RKO (cell line): ENCODE results near the gene GRIK4.

Experiments
- DNase-seq: peaks from one replicate; pipeline ENCODE4 v3.0.0-alpha.2; 2016; ENCODE audit warnings: low spot score

The GRIK4 gene

DNA sequence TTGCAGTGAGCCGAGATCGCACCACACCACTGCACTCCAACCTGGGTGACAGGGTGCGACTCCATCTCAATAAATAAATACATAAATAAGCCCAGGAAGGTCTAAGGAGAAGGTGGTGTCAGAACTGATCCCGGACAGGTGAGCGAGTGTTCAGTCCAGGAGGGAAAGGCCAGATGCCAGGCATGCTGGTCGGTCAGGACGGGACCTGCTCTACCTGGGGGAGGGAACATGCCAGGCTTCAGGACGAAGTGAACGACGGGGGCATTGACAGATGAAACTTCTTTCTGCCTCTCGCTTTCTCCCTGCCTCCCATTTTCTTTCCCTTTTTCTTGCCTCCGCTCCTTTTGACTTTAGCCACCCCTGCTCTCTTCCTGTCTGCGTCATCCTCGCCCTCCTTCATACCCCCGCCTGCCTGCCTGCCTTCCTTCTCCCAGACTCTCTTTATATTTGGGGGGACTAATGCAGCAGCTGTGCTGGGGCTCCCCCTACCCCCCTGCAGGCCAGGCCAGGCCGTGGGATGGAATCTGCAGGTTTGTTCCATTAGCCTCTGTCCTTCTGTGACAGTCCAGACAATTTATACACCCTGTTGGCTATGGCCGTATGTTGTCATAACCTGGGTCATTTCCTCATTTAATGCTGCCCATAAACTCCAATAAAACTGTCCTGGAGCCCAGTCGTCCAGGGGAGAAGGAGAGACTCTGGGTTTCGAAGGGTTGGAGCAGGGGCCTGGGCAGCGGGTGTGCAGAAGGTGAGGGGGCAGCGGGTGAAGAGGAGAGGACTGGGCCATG is 303.2 kb downstream of the GRIK4 start:
- no peak for DNase-seq

DNA sequence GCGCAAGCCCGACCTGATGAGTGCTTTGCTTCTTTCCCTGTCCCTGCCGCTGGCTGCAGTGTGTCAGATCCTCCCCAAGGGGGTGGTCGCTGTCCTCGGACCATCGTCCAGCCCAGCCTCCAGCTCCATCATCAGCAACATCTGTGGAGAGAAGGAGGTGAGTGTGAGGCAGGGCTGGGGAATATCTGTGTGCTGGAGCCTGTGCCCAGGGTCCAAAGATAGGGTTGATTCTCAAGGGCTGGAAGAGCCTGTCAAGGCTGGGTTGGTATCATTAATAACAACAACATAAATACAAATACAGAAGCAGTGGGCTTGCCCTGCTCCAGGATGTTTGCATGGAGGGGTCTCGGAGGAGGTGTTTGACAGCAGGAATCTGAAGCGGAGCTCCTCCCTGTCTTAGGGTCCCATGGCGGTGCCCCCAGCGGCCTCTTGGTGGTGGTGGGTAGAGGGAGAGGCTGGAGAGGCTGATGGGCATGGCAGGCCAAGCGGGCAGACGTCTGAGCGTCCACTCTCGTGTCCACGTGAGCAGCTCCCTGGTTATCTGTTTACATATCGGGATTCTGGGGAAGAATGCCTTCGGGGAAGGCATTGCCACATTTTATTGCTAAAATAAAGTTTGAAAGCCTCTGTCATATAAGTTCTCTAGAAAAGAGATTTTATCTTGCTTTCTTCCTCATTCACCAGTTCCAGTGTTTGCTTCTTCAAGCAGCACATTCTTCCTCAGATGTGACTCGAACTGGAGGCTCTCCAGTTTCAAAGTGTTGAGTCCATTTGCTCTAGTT is 304.0 kb downstream of the GRIK4 start:
- no peak for DNase-seq

DNA sequence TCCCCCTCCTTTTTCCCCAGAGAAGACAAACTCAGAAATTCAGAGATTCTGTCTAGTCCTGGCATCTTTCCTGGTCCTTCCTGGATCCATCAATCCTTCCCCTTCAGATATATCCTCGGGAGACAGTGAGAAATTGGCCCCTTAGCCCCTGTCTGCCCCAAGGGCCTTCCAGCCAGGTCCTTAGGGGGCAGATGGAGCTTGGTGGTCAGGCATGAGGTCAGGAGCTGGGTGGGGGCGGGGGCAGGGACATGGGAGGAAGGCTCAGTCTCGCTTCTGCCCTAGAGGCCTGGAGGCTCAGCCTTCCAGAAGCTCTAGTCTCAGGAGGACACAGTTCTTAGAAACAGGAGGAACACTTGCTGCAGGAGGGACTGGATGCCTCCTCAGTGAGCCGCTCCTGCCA is 304.6 kb downstream of the GRIK4 start:
- no peak for DNase-seq

DNA sequence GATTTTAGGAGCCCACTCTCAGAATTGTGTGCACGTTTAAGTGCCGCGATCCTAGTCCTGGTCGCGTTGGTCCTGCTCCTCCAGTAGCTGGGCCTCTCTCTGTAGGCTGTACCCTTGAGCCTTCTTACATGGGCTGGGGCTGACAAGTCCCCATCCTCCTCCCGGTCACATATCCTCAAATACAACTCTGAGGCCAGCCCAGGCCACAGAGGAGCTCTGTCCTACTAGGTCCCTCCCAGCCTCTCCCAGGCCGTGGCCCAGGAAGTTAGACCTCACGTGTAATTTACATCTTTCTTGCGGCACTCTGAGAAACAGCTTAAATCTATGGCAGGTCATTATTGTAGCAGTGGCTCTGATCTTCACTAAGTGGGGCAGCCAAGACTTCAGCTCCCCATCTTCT is 305.2 kb downstream of the GRIK4 start:
- DNase-seq = no peak

DNA sequence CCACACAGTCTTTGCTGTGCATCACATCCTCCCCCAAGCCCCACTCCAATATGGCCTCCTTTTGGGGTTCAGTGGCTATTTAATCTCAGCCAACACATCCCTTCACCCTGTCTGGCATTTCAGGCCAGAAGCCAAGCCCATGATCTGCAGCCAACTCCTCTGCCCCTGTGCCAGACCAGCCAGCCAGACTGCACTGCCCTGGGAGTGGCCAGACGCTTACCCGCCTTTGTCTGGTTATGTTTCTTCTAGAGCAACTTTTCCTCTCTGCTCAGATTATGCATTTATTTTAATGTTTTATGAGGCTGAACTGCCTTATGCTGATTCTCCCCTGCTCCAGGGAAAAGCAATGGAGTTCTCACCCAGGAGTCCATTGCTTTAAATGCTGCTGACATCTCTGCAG is 305.6 kb downstream of the GRIK4 start:
- DNase-seq = no peak

DNA sequence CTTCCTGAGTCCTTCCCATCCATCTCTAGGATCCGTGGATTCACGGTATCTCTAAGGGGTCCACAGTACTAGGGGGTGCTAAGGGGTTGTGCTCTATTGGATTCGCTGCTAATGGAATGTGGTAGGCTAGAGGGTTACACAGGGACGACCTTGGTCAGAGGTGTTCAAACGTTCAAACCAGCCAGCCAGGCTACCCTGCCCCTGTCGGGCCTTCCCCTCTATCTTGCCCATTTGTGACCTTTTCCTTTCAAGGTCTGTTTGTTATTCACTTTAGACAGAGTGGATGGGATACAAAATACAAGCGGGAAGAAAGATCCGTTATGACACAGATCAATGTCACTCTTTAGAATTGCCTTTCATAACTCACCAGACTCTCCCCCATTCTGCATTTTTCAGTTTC is 306.5 kb downstream of the GRIK4 start:
- no peak for DNase-seq

DNA sequence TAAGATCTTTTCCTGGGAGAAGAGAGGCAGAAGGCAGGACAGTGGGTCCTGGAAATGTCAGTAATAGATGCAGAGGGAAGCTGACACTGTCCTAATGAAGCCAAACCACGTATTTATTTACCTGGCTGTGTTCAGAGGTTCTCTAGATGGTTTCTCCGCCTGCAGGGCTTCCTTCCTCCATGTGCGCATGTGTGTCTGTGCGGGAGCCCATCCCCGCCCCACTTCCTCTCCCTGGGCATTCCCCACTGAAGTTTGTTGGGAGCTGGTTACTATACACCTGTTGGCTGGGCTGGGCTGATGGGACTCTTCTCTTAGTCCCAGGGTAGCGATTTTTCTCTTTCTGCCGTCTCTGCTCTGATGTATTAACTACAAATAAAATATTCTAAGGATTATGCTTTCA is 307.5 kb downstream of the GRIK4 start:
- DNase-seq = no peak

DNA sequence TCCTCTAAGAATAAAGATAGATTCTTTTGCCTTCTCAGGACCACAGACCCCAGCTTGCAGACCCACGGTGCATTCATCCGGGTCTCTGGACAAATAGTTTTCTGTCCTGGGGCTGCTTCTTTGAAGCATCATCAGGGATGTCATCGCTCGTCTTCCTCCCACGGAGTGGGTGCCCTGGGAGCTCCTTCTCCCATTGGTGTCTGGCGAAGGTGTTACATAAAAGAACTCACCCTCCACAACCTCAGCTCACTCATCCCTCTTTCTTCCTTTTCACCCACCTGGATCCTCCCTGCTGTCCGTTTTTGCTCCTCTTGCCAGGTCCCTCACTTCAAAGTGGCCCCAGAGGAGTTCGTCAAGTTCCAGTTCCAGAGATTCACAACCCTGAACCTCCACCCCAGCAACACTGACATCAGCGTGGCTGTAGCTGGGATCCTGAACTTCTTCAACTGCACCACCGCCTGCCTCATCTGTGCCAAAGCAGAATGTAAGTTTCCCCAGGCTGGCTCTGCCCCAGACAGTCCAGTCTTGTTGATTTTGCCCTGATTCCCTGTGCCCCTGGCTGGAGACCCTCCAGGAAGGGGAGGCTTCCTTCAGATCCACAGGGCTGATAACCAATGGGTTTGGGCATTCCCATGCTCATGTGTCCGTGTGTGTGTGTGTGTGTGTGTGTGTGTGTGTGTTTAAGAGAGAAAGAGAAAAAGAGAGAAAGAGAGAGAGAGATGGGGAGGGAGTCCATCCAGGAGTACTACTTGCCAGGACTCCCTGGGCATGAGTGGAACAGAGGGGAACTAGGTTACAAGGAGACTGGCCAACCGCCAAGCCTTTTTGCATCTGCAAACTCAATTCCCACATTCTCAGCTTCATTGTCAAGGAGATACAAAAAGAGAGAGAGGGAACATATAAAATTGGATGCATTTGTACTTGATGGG is 308.2 kb downstream of the GRIK4 start:
- no peak for DNase-seq

DNA sequence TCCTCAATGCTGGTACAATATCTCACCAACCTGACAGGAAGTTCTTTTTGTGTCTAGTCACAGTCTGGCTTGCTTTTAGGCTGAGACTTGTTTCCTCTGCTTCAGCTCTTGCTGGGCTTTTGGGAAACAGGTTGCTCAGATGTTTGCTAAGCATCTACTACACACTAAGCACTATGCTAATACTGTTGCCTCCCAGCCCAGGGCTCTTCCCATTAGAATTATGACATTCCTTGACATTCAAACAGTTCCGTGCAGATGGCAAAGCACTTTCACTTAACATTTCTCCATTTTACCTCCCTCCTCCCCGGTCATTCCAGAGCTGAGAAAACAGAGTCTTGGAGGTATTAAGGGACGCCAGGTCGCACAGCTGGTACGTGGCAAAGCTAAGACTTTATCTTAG is 311.6 kb downstream of the GRIK4 start:
- DNase-seq = no peak

DNA sequence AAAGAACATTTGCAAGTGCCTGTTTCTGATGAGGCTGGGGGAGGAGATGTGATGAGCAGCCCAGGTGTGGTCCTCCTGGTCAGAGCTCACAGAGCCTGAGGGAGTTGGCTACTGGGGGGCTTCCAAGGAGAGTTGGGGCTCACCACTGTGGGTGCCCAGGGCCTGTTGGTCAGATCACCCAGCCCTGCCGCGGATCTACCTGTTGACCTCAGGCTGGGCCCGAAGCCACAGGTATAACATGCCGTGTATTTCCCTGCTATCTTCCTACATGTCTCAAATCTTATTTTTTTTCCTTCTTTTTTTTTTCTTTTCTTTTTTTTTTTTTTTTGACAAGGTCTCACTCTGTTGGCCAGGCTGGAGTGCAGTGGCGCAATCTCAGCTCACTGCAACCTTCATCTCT is 312.7 kb downstream of the GRIK4 start:
- no peak for DNase-seq

DNA sequence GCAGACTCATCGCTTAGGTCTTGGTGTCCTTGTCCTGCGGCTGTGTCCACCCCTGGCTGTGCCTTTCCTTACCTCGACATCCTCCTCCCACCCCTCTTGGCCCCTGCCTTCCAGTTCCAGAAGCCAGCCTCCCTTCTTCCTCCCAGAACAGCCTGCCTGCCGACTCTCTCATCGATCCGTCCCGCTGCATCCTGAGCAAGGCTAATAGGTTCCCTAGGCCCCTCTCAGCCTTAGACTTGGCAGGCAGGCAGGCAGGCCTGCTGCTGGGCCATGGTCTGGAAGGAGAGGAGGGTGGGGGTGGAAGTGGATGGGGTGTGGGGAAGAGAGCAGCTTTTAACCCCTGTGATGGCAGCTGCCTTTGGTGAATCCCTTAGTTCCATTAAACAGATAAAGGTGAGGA is 315.6 kb downstream of the GRIK4 start:
- DNase-seq = no peak

DNA sequence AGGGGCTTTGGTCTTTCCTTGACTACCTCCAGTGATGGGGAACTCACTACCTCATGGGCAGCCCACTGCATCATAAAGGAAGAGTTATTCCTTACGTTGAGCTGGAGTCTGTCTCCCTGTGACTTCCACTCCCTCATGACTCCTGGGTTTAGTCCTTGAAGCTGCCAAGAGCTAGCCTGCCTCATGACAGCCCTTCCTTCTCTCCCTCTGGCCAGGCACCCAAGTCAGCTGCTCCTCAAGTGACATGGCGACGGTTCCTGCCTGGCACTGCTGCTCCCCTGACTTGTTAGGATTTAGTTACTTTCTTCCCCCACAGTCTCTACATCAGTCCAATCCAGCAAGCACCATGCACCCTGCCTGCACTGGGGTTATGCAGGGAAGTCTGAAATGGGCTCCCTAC is 316.3 kb downstream of the GRIK4 start:
- no peak for DNase-seq

DNA sequence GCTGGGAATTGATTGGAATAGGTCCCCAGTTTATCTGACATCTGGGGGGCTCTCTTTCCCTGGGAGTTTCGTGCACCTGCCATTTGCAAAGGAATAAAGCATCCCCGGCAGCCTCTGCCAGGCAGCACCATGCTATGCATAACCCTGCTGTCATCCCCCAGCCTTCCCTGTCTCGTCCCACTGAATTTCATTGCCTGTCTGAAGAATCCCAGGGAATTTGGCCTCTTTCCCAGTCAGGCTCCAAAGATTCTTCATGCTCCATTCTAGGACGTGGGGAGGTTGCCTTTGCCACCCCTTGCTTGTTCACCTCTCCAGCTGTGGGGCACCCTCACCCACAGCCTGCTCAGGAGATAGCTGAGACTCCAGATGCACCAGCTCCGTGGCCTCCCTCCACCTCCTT is 317.3 kb downstream of the GRIK4 start:
- DNase-seq = no peak

DNA sequence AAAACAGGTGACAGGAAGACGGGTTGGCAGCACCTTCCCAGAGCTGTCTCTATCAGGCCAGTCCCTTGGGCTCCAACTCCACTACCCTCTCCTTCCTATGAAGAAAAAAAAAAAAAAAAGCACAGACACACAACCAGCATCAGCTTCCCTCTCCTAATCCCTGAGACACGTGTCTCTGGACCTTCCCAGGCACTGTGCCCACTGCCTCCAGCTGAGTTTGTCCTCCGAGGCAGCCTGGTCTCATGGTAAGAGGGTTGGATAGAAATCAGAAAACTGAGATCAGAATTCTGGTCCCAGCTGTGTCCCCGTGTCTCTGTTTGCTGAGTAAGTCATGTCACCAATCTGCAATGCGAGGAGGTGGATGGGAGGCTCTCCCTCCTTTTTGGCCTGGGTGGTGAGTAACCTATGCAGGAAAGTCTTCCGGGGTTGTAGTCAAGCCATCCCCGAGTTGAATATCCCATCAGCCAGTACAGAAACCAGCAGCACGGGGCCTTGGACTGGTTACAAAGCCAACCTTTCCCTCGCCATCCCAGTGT is 318.6 kb downstream of the GRIK4 start:
- no peak for DNase-seq

DNA sequence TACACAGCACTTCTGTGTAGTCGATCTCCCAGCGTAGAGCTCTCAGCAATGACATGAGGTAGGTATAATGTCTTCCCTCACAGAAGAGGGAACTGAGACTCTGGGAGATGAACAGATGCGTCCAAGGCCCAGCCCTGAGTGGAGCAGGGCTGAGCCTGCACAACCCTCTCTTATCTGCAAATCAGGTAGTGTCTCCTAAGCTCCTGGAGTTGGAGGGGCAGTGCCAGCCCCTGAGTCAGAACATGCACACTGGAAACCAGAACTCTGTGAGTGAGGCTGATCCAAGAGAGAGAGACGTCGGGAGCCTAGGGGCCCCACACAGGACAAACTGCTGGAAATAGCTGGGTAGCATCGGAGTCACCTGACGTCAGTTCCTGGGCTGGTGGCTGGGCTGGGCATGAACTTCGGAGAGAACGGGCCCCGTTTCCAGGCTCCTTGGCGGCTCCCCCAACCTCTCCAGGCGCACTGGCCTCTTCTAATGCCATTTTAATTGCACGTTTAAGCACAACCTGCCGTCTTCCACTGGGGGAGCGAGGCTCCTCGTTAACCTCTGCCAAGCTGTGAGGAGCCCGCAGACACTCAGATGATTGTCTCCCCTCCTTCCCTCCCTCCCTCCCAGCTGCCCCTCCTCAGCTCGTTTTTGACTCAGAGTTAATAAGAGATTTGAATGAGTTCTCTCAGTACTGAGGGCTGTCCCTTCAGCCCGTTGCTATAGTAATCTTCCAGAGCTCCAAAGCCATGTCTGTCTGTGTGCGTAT is 321.1 kb downstream of the GRIK4 start:
- DNase-seq = no peak

DNA sequence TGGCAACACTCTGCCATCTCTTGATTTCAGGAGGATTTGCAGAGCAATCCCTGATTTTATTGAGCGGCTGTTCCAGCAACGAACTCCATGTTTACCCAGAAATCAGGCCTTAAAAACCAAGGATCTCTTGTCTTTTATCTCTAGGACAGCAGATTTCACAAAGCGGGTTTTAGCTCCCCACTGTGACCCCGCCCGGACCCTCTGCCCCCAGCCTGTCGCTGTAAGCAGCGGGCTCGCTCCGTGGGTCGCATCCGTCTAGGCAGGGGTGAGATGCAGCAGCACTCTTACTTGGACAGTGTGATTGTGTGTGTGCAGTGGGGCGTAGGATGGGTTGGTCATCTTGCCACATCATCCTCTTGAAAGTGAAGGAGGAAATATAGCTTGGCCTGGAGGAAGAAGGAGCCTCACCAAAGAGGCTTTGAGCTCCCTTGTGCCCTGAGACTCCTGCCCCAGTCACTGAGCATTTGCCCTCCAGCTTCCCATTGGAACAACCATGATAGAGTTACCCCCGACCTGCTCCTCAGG is 323.2 kb downstream of the GRIK4 start:
- no peak for DNase-seq

DNA sequence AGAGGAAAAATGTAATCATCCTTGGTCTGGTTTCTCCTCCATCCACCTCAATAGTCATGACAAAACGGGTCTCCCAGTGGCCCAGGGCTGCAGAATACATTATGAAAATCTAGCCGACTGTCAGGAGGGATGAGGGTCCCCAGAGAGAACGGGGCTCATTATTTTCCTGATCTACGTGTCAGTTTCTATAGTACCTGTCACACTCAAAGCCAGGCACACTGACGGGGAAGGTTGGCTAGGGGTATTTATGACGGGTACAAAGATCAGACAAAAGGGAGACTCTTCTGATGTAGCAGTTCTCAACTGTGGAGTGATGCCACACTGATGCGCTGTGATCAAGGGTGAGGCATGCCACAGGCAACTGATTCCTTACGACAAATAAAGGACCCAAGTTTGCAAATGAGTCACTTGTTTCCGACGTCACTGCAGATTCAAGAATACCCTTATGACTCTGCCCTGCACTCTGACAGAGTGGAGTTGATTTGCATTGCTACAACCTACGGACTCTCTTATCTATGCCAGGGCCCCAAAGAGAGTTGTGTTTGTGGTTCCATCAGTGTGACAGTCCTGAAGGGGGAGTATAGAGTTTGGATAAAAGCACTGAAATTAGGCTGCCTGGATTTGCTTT is 324.2 kb downstream of the GRIK4 start:
- DNase-seq = peak; percentile 72

DNA sequence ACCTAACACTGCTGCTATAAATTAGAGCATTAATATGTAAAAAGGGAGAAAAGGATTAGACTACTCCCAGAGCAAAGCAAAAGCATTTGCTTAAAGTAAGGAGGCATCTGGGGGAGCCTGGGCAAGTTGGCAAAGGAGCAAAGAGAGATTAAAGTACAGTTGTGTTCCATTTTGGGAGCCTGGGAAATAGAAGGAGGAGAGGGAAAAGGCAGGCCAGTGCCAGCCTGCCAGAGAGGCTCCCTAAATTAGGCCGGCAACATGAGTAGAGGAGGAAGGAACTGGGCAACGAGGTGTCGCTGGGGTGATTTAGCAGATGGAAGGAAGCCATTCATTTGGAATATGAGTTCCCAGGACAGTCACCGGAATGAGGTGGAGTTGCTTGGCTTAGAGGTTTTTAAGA is 326.1 kb downstream of the GRIK4 start:
- no peak for DNase-seq

DNA sequence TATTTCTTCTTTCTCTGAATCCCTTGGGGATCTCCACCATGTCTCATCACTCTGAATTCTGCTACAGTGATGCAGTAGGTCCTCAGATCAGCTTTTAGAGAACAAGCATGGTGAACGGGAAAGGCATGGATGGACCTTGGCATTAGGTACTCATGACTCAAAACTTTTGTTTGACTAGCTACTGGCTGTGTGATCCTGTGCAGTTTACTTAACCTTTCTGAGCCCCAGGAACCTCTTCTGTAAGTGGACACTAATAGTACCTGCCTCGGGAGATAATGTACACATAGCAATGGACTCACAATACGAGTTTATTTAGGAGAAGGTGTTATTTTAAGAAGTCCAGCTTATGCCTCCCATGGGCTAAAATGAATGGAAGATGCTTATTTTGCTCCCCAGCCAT is 327.7 kb downstream of the GRIK4 start:
- no peak for DNase-seq

DNA sequence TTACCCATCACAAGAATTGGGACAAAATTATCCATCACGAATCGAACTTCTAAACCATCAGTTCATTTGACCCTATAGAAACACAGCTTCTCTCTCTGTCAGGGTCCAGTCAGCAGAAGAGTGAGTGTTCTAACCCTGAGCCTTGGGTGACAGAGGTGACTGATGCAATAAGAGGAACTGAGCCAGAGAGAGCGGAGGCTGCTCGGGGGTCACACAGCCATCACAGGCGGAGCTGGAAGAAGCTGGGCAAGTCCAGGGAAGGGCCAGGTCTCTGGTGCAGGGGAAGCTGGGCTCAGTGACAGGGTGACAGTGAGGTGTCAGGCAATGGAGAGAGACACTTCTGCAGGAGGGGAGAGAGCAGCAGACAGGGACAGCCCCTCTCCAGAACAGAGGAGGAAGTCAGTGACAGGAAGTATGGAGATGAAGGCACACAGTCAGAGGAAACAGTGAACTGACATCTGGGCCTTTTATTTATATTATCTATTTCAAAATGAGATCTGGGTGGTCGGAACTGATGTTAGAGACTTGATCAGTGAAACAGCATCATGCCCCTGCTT is 328.4 kb downstream of the GRIK4 start:
- DNase-seq = no peak

DNA sequence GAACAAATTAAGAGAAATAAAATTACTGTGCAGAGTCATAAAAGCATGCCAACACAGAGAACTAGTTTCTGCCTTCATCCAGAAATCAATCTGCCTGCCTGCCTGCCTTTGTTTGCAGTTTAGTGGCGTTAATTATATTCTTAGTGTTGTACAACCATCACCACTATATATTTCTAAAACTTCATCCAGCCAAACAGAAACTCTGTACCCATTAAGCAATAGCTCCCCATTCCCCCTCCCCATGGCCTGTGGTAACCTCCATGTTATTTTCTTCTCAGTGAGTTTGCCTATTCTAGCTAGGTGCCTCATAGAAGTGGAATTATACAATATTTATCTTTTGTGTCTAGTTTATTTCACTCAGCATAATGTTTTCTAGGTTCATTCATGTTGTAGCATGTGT is 329.1 kb downstream of the GRIK4 start:
- no peak for DNase-seq
